Mammary epithelial cell (primary cell): Measurements from ENCODE around the gene ORMDL1.
"Not testable (repeated sequence)": the region's sequence is repeated elsewhere in the genome, so short reads cannot be mapped to it uniquely, and the experiment has no call there.

Experiments
- CTCF ChIP-seq, 2 donors: IDR thresholded peaks in 1 of 2; conservative IDR thresholded peaks in 1 of 2; 2 replicates each; pipeline ENCODE4 v1.5.1; 2011 to 2012; ENCODE audit warnings: inconsistent platforms in 2 of 2, low read length in 2 of 2, mild to moderate bottlenecking in 2 of 2, control low read depth in 1 of 2, low read depth in 1 of 2; ENCODE audit not compliant: insufficient read depth in 1 of 2; ENCODE audit errors: extremely low read depth in 1 of 2
- EZH2 ChIP-seq: IDR thresholded peaks from 2 replicates; pipeline ENCODE4 v1.6.1; 2012; ENCODE audit warnings: low read length, inconsistent platforms, borderline replicate concordance

GRCh38 chr2:189760154-189760553, 24.0 kb downstream of the ORMDL1 start:
- not testable (repeated sequence) for TF ChIP-seq CTCF (conservative IDR thresholded peaks at IDR 0.05 in 1 of 2, IDR thresholded peaks at IDR 0.05 in 1 of 2; ENCODE audit: extremely low read depth in 1 of 2, insufficient read depth in 1 of 2, low read depth in 1 of 2, low read length in 2 of 2); EZH2
